Measurements from ENCODE around the gene TLE4.

The TLE4 gene

GRCh38 chr9:79572032-79572607, 355 bp downstream of the TLE4 start:
- DNase-seq (ENCODE audit: low read depth), result no peak

- DNase-seq (ENCODE audit: low read depth), result peak; percentile 47
These were observed 1.0 kb downstream of the TLE4 start for GRCh38 chr9:79572608-79573411.

GRCh38 chr9:79573412-79573923, 1.7 kb downstream of the TLE4 start:
- DNase-seq (ENCODE audit: low read depth), result no peak

DNA sequence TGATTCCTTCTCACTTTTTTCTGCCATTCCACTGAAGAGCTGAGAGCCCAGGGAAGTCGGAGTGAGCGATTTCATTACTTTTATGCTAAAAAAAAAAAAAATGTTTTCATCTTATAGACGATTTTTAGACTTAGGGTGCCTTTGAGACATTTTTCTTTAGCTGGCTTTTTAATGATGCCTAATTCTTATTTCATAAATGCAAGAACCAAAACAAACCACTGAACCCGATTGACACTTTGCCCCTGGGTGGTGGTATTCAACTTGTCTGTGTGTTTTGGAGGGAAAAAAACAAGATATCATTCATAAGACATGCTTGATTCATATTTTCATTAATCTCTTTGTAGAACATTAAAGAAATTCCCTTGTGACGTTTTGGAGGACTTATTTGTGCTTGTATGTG, 2.4 kb downstream of the TLE4 start:
- DNase-seq (ENCODE audit: low read depth), result no peak

- no peak for DNase-seq (ENCODE audit: low read depth)
These were observed 3.0 kb downstream of the TLE4 start for GRCh38 chr9:79574781-79575180.

DNA sequence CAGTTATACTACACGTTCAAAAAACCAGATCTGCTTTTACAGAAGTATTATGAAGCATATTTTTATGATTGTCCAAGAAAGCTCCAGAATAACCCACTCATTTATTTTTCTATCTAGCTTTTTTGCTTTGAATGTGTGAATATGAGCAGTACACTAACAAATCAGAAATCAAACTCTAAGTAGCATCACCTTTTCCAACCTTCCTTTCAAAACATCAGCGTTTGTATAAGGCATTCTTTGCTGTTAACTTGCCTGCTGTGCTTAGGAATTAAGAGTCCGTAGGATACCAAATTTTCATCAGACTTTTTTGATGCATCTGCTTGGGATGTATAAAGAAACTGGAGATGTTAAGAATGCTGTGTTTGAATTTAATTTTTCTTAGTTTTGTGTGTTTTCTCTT, 3.8 kb downstream of the TLE4 start:
- DNase-seq (ENCODE audit: low read depth), result no peak

DNA sequence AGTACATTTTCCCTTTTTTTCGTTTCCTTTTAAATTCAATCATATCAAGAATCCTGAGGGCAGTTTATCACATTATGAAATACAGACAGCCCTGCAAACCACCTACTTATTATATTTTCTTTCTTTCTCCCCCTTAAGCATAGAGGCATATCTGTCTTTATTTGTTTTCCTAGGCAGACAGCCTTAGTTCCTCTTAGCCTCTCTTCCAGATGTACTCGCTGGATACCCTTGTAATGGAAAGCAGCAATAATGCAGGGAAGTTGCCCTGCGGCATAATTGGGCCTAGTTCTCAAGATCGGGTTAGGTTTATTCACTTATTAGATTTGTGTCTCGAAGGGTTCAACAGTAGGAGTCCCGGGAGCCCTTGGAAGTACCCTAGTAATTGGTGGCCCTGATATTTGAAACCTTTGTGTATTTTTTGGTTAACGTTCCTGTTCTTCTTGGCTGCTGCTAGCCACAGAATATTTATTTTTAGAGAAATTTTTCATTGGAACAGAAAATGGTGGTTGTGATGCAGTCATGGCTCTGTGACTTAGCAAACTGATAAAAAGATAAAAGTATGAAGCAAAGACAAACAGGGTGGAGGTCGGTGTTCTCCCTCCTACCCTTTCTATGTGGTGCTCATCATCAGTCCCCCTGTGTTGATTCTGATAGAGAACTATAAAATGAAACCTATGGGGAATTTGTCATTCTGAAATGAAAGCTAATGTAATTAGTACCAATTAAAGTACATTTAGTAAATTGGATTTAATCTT, 6.4 kb downstream of the TLE4 start:
- no peak for DNase-seq (ENCODE audit: low read depth)

- no peak for DNase-seq (ENCODE audit: low read depth)
These were observed 7.1 kb downstream of the TLE4 start for GRCh38 chr9:79578891-79579290.

- no peak for DNase-seq (ENCODE audit: low read depth)
These were observed 7.9 kb downstream of the TLE4 start for GRCh38 chr9:79579624-79580023.

GRCh38 chr9:79580055-79580454, 8.3 kb downstream of the TLE4 start:
- DNase-seq (ENCODE audit: low read depth), result no peak

DNA sequence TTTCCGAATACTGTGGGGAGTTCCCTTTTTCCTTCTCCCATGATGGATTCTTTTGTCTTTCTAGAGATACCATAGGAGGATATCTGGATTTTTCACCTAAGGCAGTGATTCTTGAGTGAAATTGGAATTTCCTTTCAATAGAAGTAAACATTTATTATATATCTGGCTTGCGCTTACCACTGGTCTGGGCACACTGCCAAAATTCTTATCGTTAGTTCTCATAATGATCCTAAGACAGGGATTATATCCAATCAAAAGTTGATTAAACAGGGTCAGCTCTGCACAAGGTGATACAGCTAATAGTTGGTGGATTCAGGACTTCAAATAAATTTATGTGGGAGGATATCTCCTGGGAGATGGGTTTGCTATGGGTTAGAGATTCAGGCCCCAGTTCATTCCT, 9.6 kb downstream of the TLE4 start:
- DNase-seq (ENCODE audit: low read depth), result no peak

- DNase-seq (ENCODE audit: low read depth), result no peak
These were observed 10.0 kb downstream of the TLE4 start for GRCh38 chr9:79581794-79582193.

- no peak for DNase-seq (ENCODE audit: low read depth)
These were observed 12.3 kb downstream of the TLE4 start for GRCh38 chr9:79583952-79584654.

GRCh38 chr9:79584655-79584982, 12.9 kb downstream of the TLE4 start:
- DNase-seq (ENCODE audit: low read depth), result no peak

- DNase-seq (ENCODE audit: low read depth), result no peak
These were observed 16.9 kb downstream of the TLE4 start for GRCh38 chr9:79588488-79589223.

- DNase-seq (ENCODE audit: low read depth), result no peak
These were observed 19.7 kb downstream of the TLE4 start for GRCh38 chr9:79591458-79591857.

DNA sequence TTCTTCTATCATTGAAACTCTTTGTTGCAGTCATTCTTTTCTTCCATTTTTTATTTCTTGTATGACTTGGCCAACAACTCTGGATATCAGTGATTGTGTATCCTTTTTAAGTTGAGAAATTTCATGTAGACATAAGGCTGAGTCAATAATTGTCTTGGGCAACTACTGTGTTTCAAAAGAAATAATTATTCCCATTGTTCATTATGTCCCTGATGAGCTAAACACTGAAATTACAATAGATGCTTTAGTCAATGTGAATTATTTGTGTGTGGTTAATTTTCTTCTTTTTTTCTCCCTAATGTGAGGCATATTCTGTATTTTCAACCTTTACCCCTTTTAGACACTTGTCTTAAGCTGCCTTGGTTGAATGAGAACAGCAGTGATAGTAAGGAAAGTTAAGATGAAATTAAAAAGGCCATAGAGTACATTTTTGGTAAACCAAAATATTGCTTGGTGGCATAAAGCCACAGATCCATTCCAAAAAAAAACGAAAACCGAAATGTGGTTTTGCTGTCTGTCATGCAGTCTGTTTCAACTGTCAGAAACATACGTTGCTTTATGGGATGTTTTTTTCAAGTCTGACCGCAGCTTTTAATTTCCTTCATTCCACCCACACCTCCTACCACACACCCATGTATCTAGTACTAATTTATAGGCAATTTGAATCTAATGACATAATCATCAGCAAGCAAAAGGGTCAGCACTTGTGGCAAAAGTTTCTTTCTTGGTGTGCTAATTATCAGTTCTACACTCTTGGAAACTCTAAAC, 21.1 kb downstream of the TLE4 start:
- DNase-seq (ENCODE audit: low read depth), result no peak

- no peak for DNase-seq (ENCODE audit: low read depth)
These were observed 27.0 kb downstream of the TLE4 start for GRCh38 chr9:79598562-79599345.

- no peak for DNase-seq (ENCODE audit: low read depth)
These were observed 28.7 kb downstream of the TLE4 start for GRCh38 chr9:79600466-79600865.
